Measurements from ENCODE around the gene NPBWR2.

NPBWR2 gene

DNA sequence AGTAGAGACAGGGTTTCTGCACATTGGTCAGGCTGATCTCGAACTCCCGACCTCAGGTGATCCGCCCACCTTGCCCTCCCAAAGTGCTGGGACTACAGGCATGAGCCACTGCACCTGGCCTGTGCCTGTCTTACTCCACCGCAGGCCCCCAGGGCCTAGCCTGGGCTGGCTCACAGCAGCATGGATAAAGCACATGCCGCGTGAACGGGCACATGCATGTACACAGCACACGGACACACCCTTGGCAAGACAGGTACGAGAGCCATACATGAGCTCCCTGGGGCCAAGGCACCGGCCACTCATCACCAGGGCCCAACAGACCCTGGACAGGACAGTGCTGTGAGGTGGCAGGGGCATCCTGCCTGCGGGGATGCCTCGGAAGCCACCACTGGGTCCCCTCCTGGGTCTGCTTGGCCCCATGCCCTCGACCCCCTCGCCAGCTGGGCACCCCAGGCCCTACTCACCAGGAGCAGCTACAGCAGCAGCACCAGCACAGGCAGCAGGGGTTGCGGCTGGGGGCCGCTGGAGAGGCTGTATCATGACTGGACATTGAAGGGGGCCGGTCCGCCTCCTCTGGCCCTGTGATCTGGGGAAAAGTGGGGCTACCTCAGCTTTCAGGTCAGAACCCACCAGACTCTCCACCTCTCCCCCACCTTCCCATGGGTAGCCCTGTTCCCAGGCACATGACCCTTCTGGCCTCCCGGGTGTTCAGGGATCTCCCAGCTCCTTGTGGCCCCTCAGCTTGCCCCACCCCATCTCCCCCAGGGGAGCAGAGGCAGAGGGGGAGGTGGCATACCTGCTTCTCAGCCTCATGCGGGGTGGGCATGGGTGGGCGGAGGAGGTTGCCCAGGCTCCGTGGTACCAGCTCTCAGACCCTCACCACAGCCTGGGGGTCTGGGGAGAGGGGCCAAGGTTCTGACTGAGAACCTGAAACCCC lies 31.0 kb downstream of the NPBWR2 start:
- DNase-seq (ENCODE audit: low read depth): no peak
- no peak overlapping the region for H3K4me3 ChIP-seq (ENCODE audit: low read depth, low read length)
- TF ChIP-seq, protein P1, sequence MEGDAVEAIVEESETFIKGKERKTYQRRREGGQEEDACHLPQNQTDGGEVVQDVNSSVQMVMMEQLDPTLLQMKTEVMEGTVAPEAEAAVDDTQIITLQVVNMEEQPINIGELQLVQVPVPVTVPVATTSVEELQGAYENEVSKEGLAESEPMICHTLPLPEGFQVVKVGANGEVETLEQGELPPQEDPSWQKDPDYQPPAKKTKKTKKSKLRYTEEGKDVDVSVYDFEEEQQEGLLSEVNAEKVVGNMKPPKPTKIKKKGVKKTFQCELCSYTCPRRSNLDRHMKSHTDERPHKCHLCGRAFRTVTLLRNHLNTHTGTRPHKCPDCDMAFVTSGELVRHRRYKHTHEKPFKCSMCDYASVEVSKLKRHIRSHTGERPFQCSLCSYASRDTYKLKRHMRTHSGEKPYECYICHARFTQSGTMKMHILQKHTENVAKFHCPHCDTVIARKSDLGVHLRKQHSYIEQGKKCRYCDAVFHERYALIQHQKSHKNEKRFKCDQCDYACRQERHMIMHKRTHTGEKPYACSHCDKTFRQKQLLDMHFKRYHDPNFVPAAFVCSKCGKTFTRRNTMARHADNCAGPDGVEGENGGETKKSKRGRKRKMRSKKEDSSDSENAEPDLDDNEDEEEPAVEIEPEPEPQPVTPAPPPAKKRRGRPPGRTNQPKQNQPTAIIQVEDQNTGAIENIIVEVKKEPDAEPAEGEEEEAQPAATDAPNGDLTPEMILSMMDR (conservative IDR thresholded peaks at IDR 0.05; ENCODE audit: low read depth, low read length): no peak

DNA sequence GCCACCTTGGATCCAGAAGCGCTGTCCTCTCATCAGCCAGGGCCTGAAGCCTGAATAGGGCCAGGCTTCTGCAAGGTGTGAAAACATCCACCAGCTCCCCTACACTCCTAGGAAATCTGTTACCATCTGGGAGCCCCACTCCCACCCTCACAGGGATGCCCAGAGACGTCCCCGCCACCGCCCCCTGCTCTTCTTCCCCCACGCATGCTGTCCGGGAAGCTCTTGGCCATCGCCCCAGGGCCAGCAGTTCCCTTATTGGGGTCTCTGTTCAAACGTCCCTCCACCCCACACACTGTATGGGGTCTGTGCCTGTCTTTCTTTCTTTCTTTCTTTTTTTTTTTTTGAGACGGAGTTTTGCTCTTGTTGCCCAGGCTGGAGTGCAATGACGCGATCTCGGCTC lies 31.8 kb downstream of the NPBWR2 start:
- H3K4me3 ChIP-seq (ENCODE audit: low read depth, low read length): no peak overlapping the region

DNA sequence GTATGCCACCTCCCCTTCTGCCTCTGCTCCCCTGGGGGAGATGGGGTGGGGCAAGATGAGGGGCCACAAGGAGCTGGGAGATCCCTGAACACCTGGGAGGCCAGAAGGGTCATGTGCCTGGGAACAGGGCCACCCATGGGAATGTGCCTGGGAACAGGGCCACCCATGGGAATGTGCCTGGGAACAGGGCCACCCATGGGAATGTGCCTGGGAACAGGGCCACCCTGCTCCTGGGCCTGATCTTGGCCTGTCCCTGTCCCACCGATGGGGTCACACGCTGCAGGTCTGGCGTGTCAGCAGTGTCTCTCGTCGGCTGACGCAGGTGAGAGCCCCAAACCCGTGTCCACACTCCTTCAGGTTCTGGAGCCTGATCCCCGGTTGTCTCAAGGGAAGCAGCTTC lies 32.4 kb downstream of the NPBWR2 start:
- TF ChIP-seq, protein P1 (conservative IDR thresholded peaks at IDR 0.05; ENCODE audit: low read depth, low read length): no peak
- no peak for DNase-seq (ENCODE audit: low read depth)
- no peak overlapping the region for H3K4me3 ChIP-seq (ENCODE audit: low read depth, low read length)

More for the DNA sequence above, 31.8 kb downstream of the NPBWR2 start:
- no peak for DNase-seq (ENCODE audit: low read depth)
- TF ChIP-seq, protein P1 (conservative IDR thresholded peaks at IDR 0.05; ENCODE audit: low read depth, low read length): no peak

DNA sequence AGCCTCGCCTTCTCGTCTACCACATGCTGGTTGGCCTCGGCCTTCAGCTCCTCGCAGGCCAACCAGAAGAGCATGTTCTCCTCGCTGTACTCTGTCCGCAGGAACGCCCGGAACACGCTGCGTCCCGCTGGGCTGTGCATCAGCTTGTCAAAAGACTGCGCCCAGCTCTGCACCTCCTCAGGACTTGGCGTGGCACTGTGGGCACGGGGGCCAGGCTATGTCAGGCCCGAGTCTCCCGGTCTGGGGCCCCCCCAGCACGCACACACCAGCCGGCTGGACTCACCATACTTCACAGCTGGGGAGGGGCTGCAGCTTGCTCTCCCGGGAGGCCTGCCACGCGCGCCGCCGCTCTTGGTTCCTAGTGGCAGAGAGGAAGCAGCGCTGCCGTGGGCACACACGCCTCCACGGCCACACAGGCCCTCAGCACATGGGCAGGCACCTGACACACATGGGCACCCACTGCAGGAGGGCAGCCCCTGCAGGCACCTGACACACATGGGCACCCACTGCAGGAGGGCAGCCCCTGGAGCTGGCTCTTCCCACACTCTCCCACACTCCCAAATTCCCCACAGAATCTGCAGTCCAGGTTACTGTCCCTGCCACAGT lies 33.1 kb downstream of the NPBWR2 start:
- H3K4me3 ChIP-seq (ENCODE audit: low read depth, low read length): no peak overlapping the region
- TF ChIP-seq, protein P1 (conservative IDR thresholded peaks at IDR 0.05; ENCODE audit: low read depth, low read length): no peak

DNA sequence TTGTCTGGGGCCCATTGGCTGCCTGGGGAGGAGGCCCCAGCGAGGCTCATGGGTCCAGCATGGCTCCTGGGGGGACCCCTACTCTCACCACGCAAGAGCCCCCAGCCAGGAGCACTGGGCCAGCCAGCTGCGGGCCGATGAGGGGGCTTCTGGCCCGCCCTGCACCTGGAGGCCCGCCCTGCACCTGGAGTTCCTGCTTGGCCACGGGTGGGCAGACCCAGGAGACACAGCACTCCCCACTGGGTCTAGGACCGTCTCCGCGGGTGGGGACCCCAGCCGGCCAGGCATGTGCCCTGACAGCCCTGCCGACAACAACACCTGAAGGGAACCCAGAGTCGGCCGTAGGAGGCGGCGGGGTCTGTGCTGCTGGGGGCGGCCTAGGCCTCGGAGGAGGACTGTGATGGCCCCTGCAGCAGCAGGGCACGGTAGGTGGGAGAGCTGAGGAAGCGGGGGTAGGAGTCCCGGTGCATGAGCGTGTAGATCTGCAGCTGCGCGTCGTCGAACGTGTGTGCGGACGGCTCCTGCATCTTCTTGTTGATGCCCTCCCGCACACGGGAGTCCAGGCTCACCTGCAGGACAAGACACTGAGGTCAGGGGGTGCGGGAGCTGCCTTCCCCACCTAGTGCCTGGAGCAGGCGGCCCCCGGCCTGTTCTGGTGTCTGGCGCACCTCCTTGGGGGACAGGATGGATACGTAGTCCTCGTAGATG lies 33.7 kb downstream of the NPBWR2 start:
- no peak for DNase-seq (ENCODE audit: low read depth)
- TF ChIP-seq, protein P1 (conservative IDR thresholded peaks at IDR 0.05; ENCODE audit: low read depth, low read length): no peak
- no peak overlapping the region for H3K4me3 ChIP-seq (ENCODE audit: low read depth, low read length)

More for the DNA sequence above, 33.1 kb downstream of the NPBWR2 start:
- DNase-seq (ENCODE audit: low read depth): no peak

DNA sequence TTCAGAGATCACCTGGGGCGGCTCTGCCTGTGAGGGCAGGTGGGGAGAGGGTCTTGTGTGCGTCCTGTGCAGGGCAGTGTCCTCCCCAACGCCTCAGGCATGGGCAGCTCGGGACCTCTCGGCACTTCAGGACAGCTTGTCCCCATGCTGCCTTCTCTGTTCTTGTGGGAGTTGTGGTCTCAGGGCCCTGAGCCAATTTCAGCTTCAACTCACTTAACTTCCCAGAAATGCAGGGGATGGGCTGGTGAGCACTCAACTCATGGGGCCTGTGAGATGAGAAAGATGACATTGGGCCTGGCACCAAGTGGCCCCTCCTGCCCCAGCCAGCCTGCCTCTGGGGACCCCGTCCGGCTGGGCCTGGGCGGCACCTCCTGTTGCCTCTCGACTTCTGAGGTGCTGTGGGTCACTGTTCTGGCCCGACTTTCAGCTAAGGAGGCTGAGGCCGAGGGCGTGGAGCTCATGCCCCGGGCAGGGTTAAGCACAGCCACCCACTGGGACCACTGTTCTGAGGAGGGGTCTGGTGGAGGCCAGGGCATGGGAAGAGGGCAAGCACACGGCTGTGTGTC lies 34.8 kb downstream of the NPBWR2 start:
- no peak for DNase-seq (ENCODE audit: low read depth)
- H3K4me3 ChIP-seq (ENCODE audit: low read depth, low read length): no peak overlapping the region
- TF ChIP-seq, protein P1 (conservative IDR thresholded peaks at IDR 0.05; ENCODE audit: low read depth, low read length): no peak

Measured in choroid plexus epithelial cell (primary cell).